CD4-positive, alpha-beta T cell (primary cell): ENCODE data around the gene EXOC6. TPM values are rescaled to one million over a fixed set of nuclear protein-coding genes. Genes with fewer than 3 reads are reported as not detected.

Experiments
- ATAC-seq: fragments of 200-7000 bp; cut with Tn5 transposase; one replicate; pipeline ENCODE4 v1.10.0; 2022; ENCODE audit warnings: mild to moderate bottlenecking; ENCODE audit not compliant: poor library complexity
- CTCF ChIA-PET: fragments of 350-600 bp; sonication (Branson Sonifier 250); formaldehyde crosslinking; loops from one replicate; lab custom pipeline; 2021; ENCODE audit warnings: antibody characterized with exemption, inconsistent platforms; lab: Charles Lee
- POLR2A ChIA-PET: fragments of 350-600 bp; sonication (Branson Sonifier 250); formaldehyde crosslinking; loops from one replicate; lab custom pipeline; 2021; ENCODE audit warnings: antibody characterized with exemption, inconsistent platforms; lab: Charles Lee
- DNase-seq, 14 experiments: peaks; one replicate each; pipeline ENCODE4 v3.0.0-alpha.2; 2013 to 2020; ENCODE audit warnings: mixed read lengths in 2 of 14
- H3K27ac ChIP-seq, 2 donors: one replicate each; pipeline versions ENCODE4 v1.5.1 to v1.7.0; 2013; ENCODE audit warnings: low read length in 2 of 2, low read depth in 1 of 2, mild to moderate bottlenecking in 1 of 2
- H3K27me3 ChIP-seq, 2 experiments: 1 replicate in 1 of 2; 2 replicates in 1 of 2; pipeline versions ENCODE4 v1.6.1 to v1.7.0; 2013; ENCODE audit warnings: low read length in 2 of 2, control low read depth in 1 of 2, mild to moderate bottlenecking in 1 of 2, moderate library complexity in 1 of 2; ENCODE audit not compliant: insufficient read depth in 2 of 2, control insufficient read depth in 1 of 2
- H3K36me3 ChIP-seq: one replicate; pipeline ENCODE4 v1.6.1; 2013; ENCODE audit warnings: low read length, control low read depth; ENCODE audit not compliant: insufficient read depth
- H3K4me1 ChIP-seq: one replicate; pipeline ENCODE4 v1.6.1; 2013; ENCODE audit warnings: low read length, control low read depth; ENCODE audit not compliant: insufficient read depth
- H3K4me3 ChIP-seq: one replicate; pipeline ENCODE4 v1.5.1; 2013; ENCODE audit warnings: mild to moderate bottlenecking, low read length, moderate library complexity
- H3K9me3 ChIP-seq, 2 experiments: 1 replicate in 1 of 2; 2 replicates in 1 of 2; pipeline versions ENCODE4 v1.6.1 to v1.7.0; 2013; ENCODE audit warnings: low read length in 2 of 2, mild to moderate bottlenecking in 2 of 2, control low read depth in 1 of 2, moderate library complexity in 1 of 2; ENCODE audit not compliant: control insufficient read depth in 1 of 2, insufficient read depth in 1 of 2
- H3K27ac Mint-ChIP-seq: one replicate; pipeline ENCODE4 v1.8.0; 2020; ENCODE audit warnings: mixed read lengths
- H3K27me3 Mint-ChIP-seq: one replicate; pipeline ENCODE4 v1.8.0; 2021; ENCODE audit warnings: mixed read lengths
- H3K36me3 Mint-ChIP-seq: one replicate; pipeline ENCODE4 v1.8.0; 2021; ENCODE audit warnings: low read depth, mixed read lengths
- H3K4me1 Mint-ChIP-seq: one replicate; pipeline ENCODE4 v1.8.0; 2021; ENCODE audit warnings: low read depth, mixed read lengths
- H3K4me3 Mint-ChIP-seq: one replicate; pipeline ENCODE4 v1.8.0; 2020; ENCODE audit warnings: mild to moderate bottlenecking, mixed read lengths
- H3K9me3 Mint-ChIP-seq: one replicate; pipeline ENCODE4 v1.8.0; 2020; ENCODE audit warnings: mixed read lengths
- CTCF ChIP-seq: fragments of 200-600 bp; IDR thresholded peaks from one replicate; pipeline ENCODE4 v1.8.0; 2022; ENCODE audit warnings: antibody characterized with exemption, mild to moderate bottlenecking
- intact Hi-C, 2 experiments: fragments of 100-400 bp; cut with DNase I in 1 of 2; cut with micrococcal nuclease in 1 of 2; formaldehyde crosslinking; loops; one replicate each; pipeline versions ENCODE4 v1.15.1 to v1.9.0; 2023 to 2025; cut with DNase I, micrococcal nuclease
- total RNA-seq, 174 experiments: library from RNA in 2 of 174; stranded (reverse) in 2 of 174; gene quantifications; one replicate each; pipeline ENCODE4 v1.2.3 and lab custom pipeline; 2021 to 2026

The EXOC6 gene
- total RNA-seq, 2 experiments from 2014 or later: 6.6 to 7.4 TPM

GRCh38 chr10:93062514-93063143 is 214.3 kb downstream of the EXOC6 start:
- peaks cover 23% of the 10 kb centered on the region for H3K4me1 ChIP-seq
- H3K4me3 ChIP-seq: peak overlapping the region; percentile 14
- peaks cover 41% of the 10 kb centered on the region for H3K4me1 Mint-ChIP-seq
- CTCF ChIA-PET: no interaction called here
- peaks cover 0 to 6% of the 10 kb centered on the region in 2 experiments for H3K9me3 ChIP-seq
- DNase-seq (peak in 7 of 14 experiments; percentile 12 to 70 (median 28)), ATAC-seq (peak; percentile 66)
- peak overlapping the region; percentile 54 for H3K4me3 Mint-ChIP-seq
- peak; percentile 15 for TF ChIP-seq CTCF
- H3K36me3 ChIP-seq: peaks cover 3% of the 10 kb centered on the region
- H3K27ac Mint-ChIP-seq: no peak overlapping the region
- H3K27me3 ChIP-seq: peaks cover 20 to 42% of the 10 kb centered on the region in 2 experiments
- H3K9me3 Mint-ChIP-seq: no peaks in the 10 kb centered on the region
- H3K27ac ChIP-seq: no peak overlapping the region
- H3K36me3 Mint-ChIP-seq: peaks cover 17% of the 10 kb centered on the region
- POLR2A ChIA-PET: no interaction called here
- peaks cover 56% of the 10 kb centered on the region for H3K27me3 Mint-ChIP-seq
- intact Hi-C loops: no loop called here

GRCh38 chr10:93063144-93063976 is 215.0 kb downstream of the EXOC6 start:
- H3K4me3 Mint-ChIP-seq: no peak overlapping the region
- peaks cover 11% of the 10 kb centered on the region for H3K36me3 Mint-ChIP-seq
- no peak overlapping the region for H3K4me3 ChIP-seq
- peaks cover 3% of the 10 kb centered on the region for H3K36me3 ChIP-seq
- no peak overlapping the region for H3K27ac ChIP-seq
- H3K27me3 Mint-ChIP-seq: peaks cover 61% of the 10 kb centered on the region
- H3K9me3 Mint-ChIP-seq: no peaks in the 10 kb centered on the region
- POLR2A ChIA-PET: no interaction called here
- H3K4me1 Mint-ChIP-seq: peaks cover 43% of the 10 kb centered on the region
- TF ChIP-seq CTCF: no peak
- CTCF ChIA-PET: no interaction called here
- ATAC-seq (no peak), DNase-seq (no peak)
- H3K27me3 ChIP-seq: peaks cover 27 to 44% of the 10 kb centered on the region in 2 experiments
- H3K27ac Mint-ChIP-seq: no peak overlapping the region
- peaks cover 23% of the 10 kb centered on the region for H3K4me1 ChIP-seq
- intact Hi-C loops: no loop called here
- peaks cover 0 to 9% of the 10 kb centered on the region in 2 experiments for H3K9me3 ChIP-seq

GRCh38 chr10:93063977-93064660 is 215.8 kb downstream of the EXOC6 start:
- DNase-seq (no peak), ATAC-seq (no peak)
- H3K4me3 ChIP-seq: no peak overlapping the region
- H3K4me1 Mint-ChIP-seq: peaks cover 47% of the 10 kb centered on the region
- no peak overlapping the region for H3K27ac ChIP-seq
- H3K36me3 ChIP-seq: peaks cover 3% of the 10 kb centered on the region
- ChIA-PET CTCF (no interaction called here), POLR2A (no interaction called here)
- peaks cover 64% of the 10 kb centered on the region for H3K27me3 Mint-ChIP-seq
- no peak overlapping the region for H3K27ac Mint-ChIP-seq
- H3K27me3 ChIP-seq: peaks cover 31 to 48% of the 10 kb centered on the region in 2 experiments
- no peak overlapping the region for H3K4me3 Mint-ChIP-seq
- intact Hi-C loops: no loop called here
- no peak for TF ChIP-seq CTCF
- peaks cover 3% of the 10 kb centered on the region for H3K36me3 Mint-ChIP-seq
- peaks cover 0 to 11% of the 10 kb centered on the region in 2 experiments for H3K9me3 ChIP-seq
- H3K9me3 Mint-ChIP-seq: no peaks in the 10 kb centered on the region
- peaks cover 23% of the 10 kb centered on the region for H3K4me1 ChIP-seq
